Endothelial cell of umbilical vein (primary cell): ENCODE measurements around the gene ELAVL1. TPM values are rescaled to one million over a fixed set of nuclear protein-coding genes. Genes with fewer than 3 reads are reported as not detected.

Source experiments
- BruUV-seq: library from RNA; stranded (reverse); fragments of 400-500 nt; replicated peaks from 2 replicates; lab custom pipeline; 2021; lab: Mats Ljungman, UMichigan
- CTCF ChIA-PET: fragments of 300-600, 350-600 bp; sonication (Branson Sonifier 250); formaldehyde crosslinking; loops from one replicate; lab custom pipeline; 2021; ENCODE audit warnings: antibody characterized with exemption, inconsistent platforms; lab: Charles Lee
- POLR2A ChIA-PET: fragments of 300-600, 350-600 bp; sonication (Branson Sonifier 250); formaldehyde crosslinking; loops from one replicate; lab custom pipeline; 2021; ENCODE audit warnings: antibody characterized with exemption, inconsistent platforms; lab: Charles Lee
- DNase-seq: peaks from one replicate; pipeline ENCODE4 v3.0.0-alpha.2; 2011; ENCODE audit warnings: low read depth, low spot score
- FAIRE-seq: peaks from 2 replicates; lab custom pipeline; 2011; peaks lifted over from hg19 to GRCh38; lab: Jason Lieb, UNC
- H2AFZ ChIP-seq: 2 replicates; pipeline ENCODE4 v1.6.0; 2012; ENCODE audit warnings: low read depth, low read length, control low read depth, inconsistent platforms
- H3K27ac ChIP-seq: 2 replicates; pipeline ENCODE4 v1.5.1; 2011; ENCODE audit warnings: low read depth, mild to moderate bottlenecking, control low read depth, low read length, moderate library complexity; ENCODE audit not compliant: insufficient read depth
- H3K27me3 ChIP-seq, 2 experiments: 2 replicates each; pipeline versions ENCODE4 v1.6.0 to v1.6.1; 2011; ENCODE audit warnings: low read length in 2 of 2, mixed read lengths in 1 of 2; ENCODE audit not compliant: control insufficient read depth in 2 of 2, insufficient read depth in 2 of 2
- H3K36me3 ChIP-seq, 2 experiments: 2 replicates in 1 of 2; 3 replicates in 1 of 2; pipeline ENCODE4 v1.5.1; 2011; ENCODE audit warnings: low read length in 2 of 2, mild to moderate bottlenecking in 1 of 2, moderate library complexity in 1 of 2; ENCODE audit not compliant: control insufficient read depth in 2 of 2, insufficient read depth in 2 of 2; ENCODE audit errors: extremely low read depth in 1 of 2
- H3K4me1 ChIP-seq: 3 replicates; pipeline ENCODE4 v1.5.1; 2011; ENCODE audit warnings: mild to moderate bottlenecking, low read length; ENCODE audit not compliant: control insufficient read depth, insufficient read depth; ENCODE audit errors: extremely low read depth
- H3K4me2 ChIP-seq: 2 replicates; pipeline ENCODE4 v1.6.1; 2011; ENCODE audit warnings: low read length, control low read depth, mixed read lengths; ENCODE audit not compliant: insufficient read depth
- H3K4me3 ChIP-seq, 3 experiments: fragments of 200-600 bp in 1 of 3; sonication (generic), shearing (Covaris generic) in 1 of 3; replicated peaks in 1 of 3; 2 replicates each; pipeline ENCODE4 v1.5.1; 2011 to 2016; ENCODE audit warnings: control low read depth in 3 of 3, low read length in 3 of 3, mild to moderate bottlenecking in 2 of 3, inconsistent platforms in 1 of 3, low read depth in 1 of 3, moderate library complexity in 1 of 3; ENCODE audit not compliant: insufficient read depth in 1 of 3
- H3K79me2 ChIP-seq: 2 replicates; pipeline ENCODE4 v1.6.0; 2012; ENCODE audit warnings: low read length, inconsistent platforms; ENCODE audit not compliant: control insufficient read depth, insufficient read depth
- H3K9ac ChIP-seq: replicated peaks from 2 replicates; pipeline ENCODE3; 2011; ENCODE audit warnings: low read length, control low read depth; ENCODE audit not compliant: insufficient read depth; ENCODE audit errors: extremely low read depth
- H3K9me1 ChIP-seq: replicated peaks from 3 replicates; pipeline ENCODE4 v1.6.0; 2011; ENCODE audit warnings: mild to moderate bottlenecking, low read length; ENCODE audit not compliant: control insufficient read depth, insufficient read depth; ENCODE audit errors: extremely low read depth
- H3K9me3 ChIP-seq: replicated peaks from 2 replicates; pipeline ENCODE4 v1.5.1; 2012; ENCODE audit warnings: low read length, inconsistent platforms; ENCODE audit not compliant: control insufficient read depth, insufficient read depth
- H4K20me1 ChIP-seq: replicated peaks from 2 replicates; pipeline ENCODE3; 2011; ENCODE audit warnings: mild to moderate bottlenecking, low read length; ENCODE audit not compliant: control insufficient read depth, insufficient read depth; ENCODE audit errors: extremely low read depth
- CTCF ChIP-seq, 2 donors: IDR thresholded peaks; 1 replicate in 1 of 2; 2 replicates in 1 of 2; pipeline ENCODE4 v1.5.1; 2011; ENCODE audit warnings: low read length in 2 of 2, mild to moderate bottlenecking in 2 of 2, moderate library complexity in 2 of 2, control low read depth in 1 of 2, inconsistent platforms in 1 of 2, low read depth in 1 of 2; ENCODE audit not compliant: insufficient read depth in 1 of 2; ENCODE audit errors: extremely low read depth in 1 of 2
- EZH2 ChIP-seq: IDR thresholded peaks from 2 replicates; pipeline ENCODE4 v1.6.1; 2012; ENCODE audit warnings: borderline replicate concordance, low read depth, mild to moderate bottlenecking, moderate library complexity, low read length, inconsistent platforms; ENCODE audit not compliant: severe bottlenecking
- FOS ChIP-seq: IDR thresholded peaks from 2 replicates; pipeline ENCODE4 v1.6.1; 2011; ENCODE audit warnings: mild to moderate bottlenecking, low read length, moderate library complexity, borderline replicate concordance; ENCODE audit not compliant: insufficient read depth
- GATA2 ChIP-seq: IDR thresholded peaks from 2 replicates; pipeline ENCODE4 v1.7.0; 2011; ENCODE audit warnings: low read depth, mild to moderate bottlenecking, moderate library complexity, mixed read lengths, low read length; ENCODE audit not compliant: insufficient read length, insufficient read depth
- JUN ChIP-seq: IDR thresholded peaks from 2 replicates; pipeline ENCODE4 v1.6.1; 2011; ENCODE audit warnings: borderline replicate concordance, low read depth; ENCODE audit not compliant: insufficient read length, insufficient read depth
- MYC ChIP-seq: IDR thresholded peaks from one replicate; pipeline ENCODE4 v1.6.1; 2011; ENCODE audit warnings: mild to moderate bottlenecking, low read depth, low read length
- POLR2A ChIP-seq: IDR thresholded peaks from 2 replicates; pipeline ENCODE4 v1.6.1; 2012; ENCODE audit warnings: low read depth, mild to moderate bottlenecking, control low read depth, low read length
- POLR2AphosphoS5 ChIP-seq: IDR thresholded peaks from 2 replicates; pipeline ENCODE4 v1.6.1; 2012; ENCODE audit warnings: low read depth, mild to moderate bottlenecking, control low read depth, low read length, moderate library complexity; ENCODE audit not compliant: insufficient read depth
- dilution Hi-C: fragments of 300-500 bp; cut with MboI; formaldehyde crosslinking; loops from one replicate; pipeline ENCODE4 v1.15.0; 2019; ENCODE audit warnings: low sequenced_read_pairs; ENCODE audit not compliant: extremely low pct_ligation_motif_present
- intact Hi-C: fragments of 100-400 bp; cut with micrococcal nuclease; formaldehyde crosslinking; loops from one replicate; pipeline ENCODE4 v1.10.0; 2022
- polyA plus RNA-seq, 4 experiments: library from polyadenylated mRNA; depleted of rRNA in 3 of 4; stranded (reverse) in 3 of 4; unstranded in 1 of 4; fragments of >200 nt; gene quantifications; 2 replicates each; pipeline versions ENCODE4 v1.2.1 to v1.2.3, GENCODE V29; 2011 to 2012; ENCODE audit warnings: missing spikeins in 1 of 4
- total RNA-seq: library from RNA; stranded (reverse); gene quantifications from 2 replicates; pipeline ENCODE4 v1.2.3, GENCODE V29; 2021
- TF ChIP-seq, protein P1 (sequence below): IDR thresholded peaks from 2 replicates; pipeline ENCODE4 v1.6.1; 2011; ENCODE audit not compliant: insufficient read depth, insufficient read length

The ELAVL1 gene
- total and polyA plus RNA-seq, 2 donors (not counting 3 experiments of a cell fraction or from before 2014, with no cell fraction given), result 46.8 to 134 TPM

- POLR2A ChIA-PET, result no interaction called here
- FAIRE-seq (no peak), DNase-seq (no peak)
- Histone ChIP-seq H3K79me2 (no peaks in the 10 kb centered on the region), H3K27ac (no peak overlapping the region), H3K9me3 (no peaks in the 10 kb centered on the region), H3K4me3 (peak overlapping the region in 1 of 3 experiments; percentile 29), H3K9ac (no peak overlapping the region), H4K20me1 (no peaks in the 10 kb centered on the region), H2AFZ (no peak overlapping the region), H3K9me1 (no peaks in the 10 kb centered on the region), H3K27me3 (no peaks in the 10 kb centered on the region), H3K36me3 (peaks cover 0 to 5% of the 10 kb centered on the region in 2 experiments), H3K4me1 (peaks cover 31% of the 10 kb centered on the region), H3K4me2 (no peak overlapping the region)
- intact Hi-C loops (loop anchor here (1.0 to 5.0 kb wide), 2 partner anchors 71 to 242 kb away; partner anchors contain the start of gene TRAPPC5), dilution Hi-C loops (no loop called here)
- TSS peak; percentile 37 for BruUV-seq
- CTCF ChIA-PET, result interaction anchor here (1.5 to 1.6 kb wide), 2 partner anchors 21 to 356 kb away, joined by 3 to 5 read pairs; partner anchors contain the start of gene MAP2K7
- TF ChIP-seq, protein P1, sequence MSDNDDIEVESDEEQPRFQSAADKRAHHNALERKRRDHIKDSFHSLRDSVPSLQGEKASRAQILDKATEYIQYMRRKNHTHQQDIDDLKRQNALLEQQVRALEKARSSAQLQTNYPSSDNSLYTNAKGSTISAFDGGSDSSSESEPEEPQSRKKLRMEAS, result no peak
- TF ChIP-seq MYC (no peak), FOS (no peak), EZH2 (no peak), GATA2 (no peak), CTCF (IDR thresholded peaks at IDR 0.05; ENCODE audit: extremely low read depth in 1 of 2, insufficient read depth in 1 of 2, low read depth in 1 of 2, low read length in 2 of 2) (no peak), POLR2A (no peak), JUN (no peak), POLR2AphosphoS5 (no peak)
Observed at GRCh38 chr19:7924651-7925170, 80.7 kb downstream of the ELAVL1 start.
